Calu3 (cell line): ENCODE results near the gene SCN9A. TPM values are rescaled to one million over a fixed set of nuclear protein-coding genes. Genes with fewer than 3 reads are reported as not detected.
"Not testable (repeated sequence)": the region's sequence is repeated elsewhere in the genome, so short reads cannot be mapped to it uniquely, and the experiment has no call there.

ENCODE experiments used
- BruUV-seq: library from RNA; stranded (reverse); fragments of 400-500 nt; replicated peaks from 2 replicates; lab custom pipeline; 2021; lab: Mats Ljungman, UMichigan
- CTCF ChIA-PET: fragments of 300-600 bp; sonication (Branson Sonifier 250); formaldehyde crosslinking; loops from one replicate; lab custom pipeline; 2022; ENCODE audit warnings: antibody characterized with exemption; lab: Charles Lee
- DNase-seq: peaks from one replicate; pipeline ENCODE4 v3.0.0; 2022
- H3K27ac Mint-ChIP-seq: one replicate; pipeline ENCODE4 v1.8.0; 2022; ENCODE audit warnings: mixed read lengths; ENCODE audit not compliant: unreplicated experiment
- H3K27me3 Mint-ChIP-seq: one replicate; pipeline ENCODE4 v1.8.0; 2022; ENCODE audit warnings: mixed read lengths; ENCODE audit not compliant: unreplicated experiment
- H3K36me3 Mint-ChIP-seq: one replicate; pipeline ENCODE4 v1.8.0; 2022; ENCODE audit warnings: mild to moderate bottlenecking, moderate library complexity, mixed read lengths; ENCODE audit not compliant: insufficient read depth, unreplicated experiment
- H3K4me1 Mint-ChIP-seq: one replicate; pipeline ENCODE4 v1.8.0; 2022; ENCODE audit warnings: mild to moderate bottlenecking, low read depth, mixed read lengths; ENCODE audit not compliant: unreplicated experiment
- H3K4me3 Mint-ChIP-seq: one replicate; pipeline ENCODE4 v1.8.0; 2022; ENCODE audit warnings: mild to moderate bottlenecking, low read depth, moderate library complexity, mixed read lengths; ENCODE audit not compliant: unreplicated experiment
- H3K9me3 Mint-ChIP-seq: one replicate; pipeline ENCODE4 v1.8.0; 2022; ENCODE audit warnings: low read depth, mixed read lengths; ENCODE audit not compliant: unreplicated experiment
- CTCF ChIP-seq: fragments of 200-600 bp; IDR thresholded peaks from one replicate; pipeline ENCODE4 v1.8.0; 2022; ENCODE audit warnings: antibody characterized with exemption; ENCODE audit not compliant: unreplicated experiment
- intact Hi-C: fragments of 100-400 bp; cut with micrococcal nuclease; formaldehyde crosslinking; loops from one replicate; pipeline ENCODE4 v1.10.0; 2022; ENCODE audit not compliant: unreplicated experiment
- total RNA-seq: library from RNA; stranded (reverse); gene quantifications from 2 replicates; pipeline ENCODE4 v1.2.3, GENCODE V29; 2022

SCN9A gene
- total RNA-seq, 1 experiment from 2014 or later: 8.5 TPM

- H3K36me3 Mint-ChIP-seq: no peaks in the 10 kb centered on the region
- intact Hi-C loops: no loop called here
- no peaks in the 10 kb centered on the region for H3K27me3 Mint-ChIP-seq
- H3K27ac Mint-ChIP-seq: no peak overlapping the region
- TF ChIP-seq CTCF: no peak
- DNase-seq: no peak
- CTCF ChIA-PET: no interaction called here
- no TSS peak for BruUV-seq
- no peaks in the 10 kb centered on the region for H3K9me3 Mint-ChIP-seq
- H3K4me1 Mint-ChIP-seq: no peaks in the 10 kb centered on the region
- no peak overlapping the region for H3K4me3 Mint-ChIP-seq
Measured at GRCh38 chr2:166329465-166329864, 46.3 kb downstream of the SCN9A start.

DNA sequence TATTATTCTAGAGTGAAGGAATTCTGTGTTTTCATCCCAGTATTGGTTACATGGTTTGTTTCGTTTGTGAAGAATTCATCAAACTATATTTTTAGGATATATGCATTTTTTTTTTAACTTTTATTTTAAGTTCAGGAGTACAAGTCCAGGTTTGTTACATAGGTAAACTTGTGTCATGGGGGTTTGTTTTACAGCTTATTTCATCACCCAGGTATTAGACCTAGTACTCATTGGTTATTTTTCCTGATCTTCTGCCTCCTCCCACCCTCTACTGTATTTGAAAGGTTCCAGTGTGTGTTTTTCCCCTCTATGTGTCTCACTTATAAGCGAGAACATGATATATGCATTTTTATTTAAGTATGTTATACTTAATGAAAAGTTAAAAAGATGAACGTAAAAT is 47.6 kb downstream of the SCN9A start:
- intact Hi-C loops: no loop called here
- Mint-ChIP-seq H3K4me3 (no peak overlapping the region), H3K4me1 (no peaks in the 10 kb centered on the region), H3K27me3 (no peaks in the 10 kb centered on the region), H3K27ac (no peak overlapping the region), H3K9me3 (no peaks in the 10 kb centered on the region), H3K36me3 (no peaks in the 10 kb centered on the region)
- CTCF ChIA-PET: no interaction called here
- no peak for TF ChIP-seq CTCF
- BruUV-seq: no TSS peak
- no peak for DNase-seq

DNA sequence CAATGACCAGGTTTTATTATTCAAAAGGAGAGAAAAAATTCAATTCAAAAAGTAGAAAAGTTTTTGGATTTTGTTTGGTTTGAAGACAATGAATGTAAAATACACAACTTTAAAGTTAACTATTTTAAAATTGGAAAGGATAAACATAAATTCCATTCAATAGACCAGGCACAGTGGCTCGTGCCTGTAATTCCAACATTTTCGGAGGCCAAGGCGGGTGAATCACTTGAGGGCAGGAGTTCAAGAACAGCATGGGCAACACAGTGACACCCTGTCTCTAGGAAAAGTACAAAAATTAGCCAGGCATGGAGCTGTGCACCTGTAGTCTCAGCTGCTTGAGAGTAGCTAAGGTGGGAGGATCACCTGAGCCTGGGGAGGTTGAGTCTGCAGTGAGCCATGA is 54.7 kb downstream of the SCN9A start:
- Mint-ChIP-seq H3K4me3 (no peak overlapping the region), H3K36me3 (no peaks in the 10 kb centered on the region), H3K27ac (no peak overlapping the region), H3K27me3 (no peaks in the 10 kb centered on the region), H3K9me3 (no peaks in the 10 kb centered on the region), H3K4me1 (no peaks in the 10 kb centered on the region)
- DNase-seq: no peak
- intact Hi-C loops: no loop called here
- BruUV-seq: no TSS peak
- TF ChIP-seq CTCF: no peak
- CTCF ChIA-PET: no interaction called here

GRCh38 chr2:166314022-166314759 is 61.6 kb downstream of the SCN9A start:
- Mint-ChIP-seq H3K27me3 (no peaks in the 10 kb centered on the region), H3K4me3 (no peak overlapping the region), H3K4me1 (no peaks in the 10 kb centered on the region), H3K36me3 (no peaks in the 10 kb centered on the region), H3K9me3 (no peaks in the 10 kb centered on the region), H3K27ac (no peak overlapping the region)
- BruUV-seq: no TSS peak
- no peak for DNase-seq
- TF ChIP-seq CTCF: no peak
- CTCF ChIA-PET: no interaction called here
- intact Hi-C loops: no loop called here

DNA sequence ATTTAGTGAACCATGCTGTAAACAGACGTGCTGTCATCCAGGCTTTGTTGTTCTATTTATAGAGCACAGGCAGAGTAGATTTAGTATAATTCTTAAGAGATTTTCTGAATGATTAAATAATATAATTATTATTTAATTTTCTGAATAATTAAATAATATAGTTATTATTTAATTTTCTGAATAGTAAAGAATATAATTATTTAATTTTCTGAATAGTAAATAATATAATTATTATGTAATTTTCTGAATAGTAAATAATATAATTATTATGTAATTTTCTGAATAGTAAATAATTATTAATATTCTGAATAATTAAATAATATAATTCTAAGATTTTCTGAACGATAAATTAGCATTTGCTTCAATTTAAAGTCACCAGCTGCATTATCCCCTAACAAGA is 62.9 kb downstream of the SCN9A start:
- H3K9me3 Mint-ChIP-seq, intact Hi-C loops, H3K36me3 Mint-ChIP-seq, H3K27me3 Mint-ChIP-seq, H3K27ac Mint-ChIP-seq, DNase-seq, BruUV-seq, H3K4me1 Mint-ChIP-seq, H3K4me3 Mint-ChIP-seq: not testable (repeated sequence)
- CTCF ChIA-PET: interaction anchor here (1.5 kb wide), 1 partner anchor 13 kb away, joined by 6 read pairs; no protein-coding TSS in a partner anchor
